Gastroesophageal sphincter (tissue), 4 donors: Measurements from ENCODE around the gene AIFM1. TPM values are rescaled to one million over a fixed set of nuclear protein-coding genes. Genes with fewer than 3 reads are reported as not detected.

Experiments used
- ATAC-seq: fragments of 150-250 bp; one replicate; pipeline ENCODE4 v1.9.1; 2016; ENCODE audit warnings: mild to moderate bottlenecking, moderate library complexity
- H3K27ac ChIP-seq, 4 donors: fragments of 200-600 bp; sonication (generic) in 3 of 4; 1 replicate in 3 of 4; 2 replicates in 1 of 4; pipeline ENCODE4 v1.5.1; 2016 to 2019
- H3K27me3 ChIP-seq: fragments of 200-600 bp; sonication (generic); one replicate; pipeline ENCODE4 v1.5.1; 2019
- H3K36me3 ChIP-seq, 2 donors: fragments of 200-600 bp; sonication (generic); one replicate each; pipeline ENCODE4 v1.5.1; 2019; ENCODE audit warnings: control low read depth in 1 of 2
- H3K4me1 ChIP-seq, 3 donors: fragments of 200-600 bp; sonication (generic); 1 replicate in 2 of 3; 2 replicates in 1 of 3; pipeline ENCODE4 v1.5.1; 2016 to 2019; ENCODE audit warnings: control low read depth in 2 of 3
- H3K4me3 ChIP-seq, 2 donors: fragments of 200-600 bp; sonication (generic); one replicate each; pipeline ENCODE4 v1.5.1; 2019; ENCODE audit warnings: mild to moderate bottlenecking in 1 of 2, moderate library complexity in 1 of 2
- H3K9me3 ChIP-seq, 3 donors: fragments of 200-600 bp; sonication (generic); one replicate each; pipeline ENCODE4 v1.5.1; 2017 to 2019; ENCODE audit warnings: control low read depth in 2 of 3
- EP300 ChIP-seq: sonication (generic); formaldehyde crosslinking; IDR thresholded peaks from one replicate; pipeline ENCODE4 v1.6.1; 2017; ENCODE audit warnings: antibody characterized with exemption, mild to moderate bottlenecking
- POLR2A ChIP-seq, 2 donors: fragments of 450-650 bp; IDR thresholded peaks; one replicate each; pipeline ENCODE4 v1.6.1; 2017; ENCODE audit warnings: antibody characterized with exemption in 2 of 2, mild to moderate bottlenecking in 2 of 2, moderate library complexity in 1 of 2
- POLR2AphosphoS5 ChIP-seq: sonication (generic); formaldehyde crosslinking; IDR thresholded peaks from one replicate; pipeline ENCODE4 v1.6.1; 2017; ENCODE audit warnings: antibody characterized with exemption
- WGBS, 2 donors: methylation state at CpG; one replicate each; pipeline ENCODE4 v1.1.5; 2018; ENCODE audit warnings: low coverage in 1 of 2; 5-methylcytosine and 5-hydroxymethylcytosine counted together
- total RNA-seq, 4 donors: library from RNA; depleted of rRNA; stranded (reverse); fragments of >200 nt; gene quantifications; one replicate each; pipeline ENCODE4 v1.1.0, GENCODE V29; 2016
- TF ChIP-seq, protein P1 (sequence below), 4 experiments: fragments of 200-600 bp in 2 of 4; fragments of 450-650 bp in 2 of 4; sonication (generic) in 1 of 4; IDR thresholded peaks; one replicate each; pipeline ENCODE4 v1.5.1; 2017 to 2019; ENCODE audit warnings: antibody characterized with exemption in 4 of 4, mild to moderate bottlenecking in 2 of 4, moderate library complexity in 2 of 4

AIFM1 gene
- total RNA-seq, 4 donors from 2014 or later = 14.0 to 25.5 (median 16.9) TPM

DNA sequence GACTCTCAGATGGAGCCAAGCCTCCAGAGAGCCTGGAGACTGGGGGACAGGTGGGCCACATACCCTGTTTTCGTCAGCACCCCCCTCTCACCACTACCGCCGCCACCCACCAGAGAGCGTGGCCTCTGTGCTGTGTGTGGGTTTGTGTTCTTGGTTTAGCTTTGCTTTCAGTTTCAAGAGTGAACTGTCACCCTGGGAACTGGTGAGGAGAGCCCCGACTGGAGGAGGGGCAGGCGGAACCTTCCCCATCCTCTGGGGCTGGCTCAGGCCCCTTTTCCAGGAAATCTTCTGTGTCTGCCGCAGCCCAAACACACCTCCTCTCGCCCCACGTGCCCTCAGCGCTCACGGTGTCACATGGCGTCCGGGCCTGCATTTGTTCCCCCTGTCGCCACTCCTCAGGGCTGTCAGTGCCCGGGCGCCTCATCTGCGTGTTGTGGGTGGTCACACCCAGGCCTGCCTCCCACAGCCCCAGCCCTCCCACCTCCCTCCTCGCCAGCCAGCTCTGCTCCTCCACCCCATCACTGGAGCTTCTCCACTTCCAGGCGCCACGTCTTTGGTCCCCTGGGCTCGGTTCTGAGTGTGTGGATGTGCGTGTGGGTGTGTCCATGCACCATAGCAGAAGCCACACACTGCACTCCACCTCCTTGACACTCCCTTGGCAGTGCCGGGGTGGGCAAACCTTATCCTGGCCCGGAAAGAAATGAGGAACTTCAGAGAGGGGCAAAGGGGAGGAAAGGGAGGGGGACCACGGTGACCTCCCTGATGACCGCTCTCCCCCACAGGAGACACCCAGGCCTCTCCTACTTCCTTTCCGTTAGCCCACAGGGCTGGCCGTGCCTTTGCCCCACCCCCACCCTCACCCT, 83.2 kb downstream of the AIFM1 start:
- no peak for TF ChIP-seq POLR2AphosphoS5
- TF ChIP-seq POLR2A (IDR thresholded peaks at IDR 0.05) = no peak
- no peak for TF ChIP-seq EP300
- TF ChIP-seq, protein P1, sequence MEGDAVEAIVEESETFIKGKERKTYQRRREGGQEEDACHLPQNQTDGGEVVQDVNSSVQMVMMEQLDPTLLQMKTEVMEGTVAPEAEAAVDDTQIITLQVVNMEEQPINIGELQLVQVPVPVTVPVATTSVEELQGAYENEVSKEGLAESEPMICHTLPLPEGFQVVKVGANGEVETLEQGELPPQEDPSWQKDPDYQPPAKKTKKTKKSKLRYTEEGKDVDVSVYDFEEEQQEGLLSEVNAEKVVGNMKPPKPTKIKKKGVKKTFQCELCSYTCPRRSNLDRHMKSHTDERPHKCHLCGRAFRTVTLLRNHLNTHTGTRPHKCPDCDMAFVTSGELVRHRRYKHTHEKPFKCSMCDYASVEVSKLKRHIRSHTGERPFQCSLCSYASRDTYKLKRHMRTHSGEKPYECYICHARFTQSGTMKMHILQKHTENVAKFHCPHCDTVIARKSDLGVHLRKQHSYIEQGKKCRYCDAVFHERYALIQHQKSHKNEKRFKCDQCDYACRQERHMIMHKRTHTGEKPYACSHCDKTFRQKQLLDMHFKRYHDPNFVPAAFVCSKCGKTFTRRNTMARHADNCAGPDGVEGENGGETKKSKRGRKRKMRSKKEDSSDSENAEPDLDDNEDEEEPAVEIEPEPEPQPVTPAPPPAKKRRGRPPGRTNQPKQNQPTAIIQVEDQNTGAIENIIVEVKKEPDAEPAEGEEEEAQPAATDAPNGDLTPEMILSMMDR (IDR thresholded peaks at IDR 0.05) = peak in 2 of 4 experiments; percentile 5 to 13
- Histone ChIP-seq H3K4me1 (no peaks in the 10 kb centered on the region), H3K4me3 (peak overlapping the region in 1 of 2 donors; percentile 4), H3K36me3 (no peaks in the 10 kb centered on the region), H3K27me3 (no peaks in the 10 kb centered on the region), H3K27ac (peak overlapping the region in 3 of 4 donors; percentile 38 to 61 (median 47)), H3K9me3 (no peaks in the 10 kb centered on the region)
- 87% methylated on average over 6 of the region's 28 CpGs; no CpG with 5 or more reads in 1 of the 2 donors for WGBS, 2 donors
- peak; percentile 34 for ATAC-seq

DNA sequence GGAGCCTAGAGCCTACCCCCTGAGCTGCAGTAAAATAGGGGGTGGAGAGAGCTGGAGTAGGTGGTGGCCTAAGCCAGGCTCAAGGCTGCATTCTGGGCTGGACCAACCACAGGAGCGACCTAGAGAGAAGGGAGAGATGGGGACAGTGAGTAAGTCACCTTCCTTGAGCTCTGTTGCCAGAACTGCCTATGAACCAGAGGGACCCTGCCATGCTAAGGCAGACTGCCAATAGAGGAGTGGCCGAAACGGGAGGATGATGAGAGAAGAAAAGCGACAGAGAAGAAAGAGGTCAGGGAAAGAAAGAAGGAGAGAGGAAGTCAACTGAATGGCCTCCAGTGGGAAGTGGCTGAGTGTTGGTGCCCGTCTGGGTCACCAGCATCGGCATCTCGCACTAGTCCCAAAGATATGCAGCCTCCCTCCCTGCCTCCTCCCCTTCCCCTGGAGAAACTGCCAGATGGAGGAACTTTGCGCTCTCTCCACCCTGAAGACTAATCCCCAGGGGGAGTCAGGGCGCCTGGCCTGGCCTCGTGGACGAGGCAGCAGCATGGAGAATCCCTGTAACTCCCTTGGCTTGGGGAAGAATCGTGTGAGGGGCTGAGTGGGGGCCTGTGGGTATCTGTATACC, 84.1 kb downstream of the AIFM1 start:
- Histone ChIP-seq H3K27ac (peak overlapping the region in 3 of 4 donors; percentile 38 to 61 (median 47)), H3K4me3 (no peak overlapping the region), H3K27me3 (no peaks in the 10 kb centered on the region), H3K4me1 (no peaks in the 10 kb centered on the region), H3K36me3 (no peaks in the 10 kb centered on the region), H3K9me3 (no peaks in the 10 kb centered on the region)
- WGBS, 2 donors = no CpG with 5 or more reads among the region's 12 CpGs
- no peak for TF ChIP-seq POLR2A (IDR thresholded peaks at IDR 0.05)
- TF ChIP-seq POLR2AphosphoS5 = no peak
- no peak for TF ChIP-seq EP300
- TF ChIP-seq, protein P1 (IDR thresholded peaks at IDR 0.05) = no peak
- ATAC-seq = no peak

DNA sequence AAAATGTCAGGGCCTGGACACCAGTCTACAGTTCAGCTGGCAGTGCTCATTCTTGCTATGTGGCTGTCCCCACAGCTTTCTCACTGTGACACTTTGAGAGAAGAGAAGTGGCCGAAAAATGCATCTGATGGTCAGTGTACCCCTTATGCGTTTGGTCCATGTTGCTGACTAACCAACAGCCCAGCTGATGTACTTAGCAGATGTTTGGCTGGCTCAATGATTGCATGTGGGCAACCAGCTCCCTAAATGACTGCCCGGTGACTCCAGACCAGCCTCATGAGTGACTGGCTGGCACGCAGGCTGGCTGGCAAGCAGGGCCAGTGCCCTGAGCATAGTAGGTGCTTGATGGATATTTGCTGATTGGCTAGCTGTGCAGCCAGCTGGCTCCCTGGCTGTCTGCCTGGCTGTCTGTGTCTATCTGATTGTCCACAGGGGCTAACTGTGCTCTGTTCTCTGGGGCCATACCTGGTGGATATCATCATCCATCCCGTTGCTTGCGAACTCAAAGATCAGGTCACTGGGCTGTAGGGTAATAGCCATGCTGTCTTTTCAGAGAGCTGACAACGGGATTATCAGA, 84.8 kb downstream of the AIFM1 start:
- Histone ChIP-seq H3K4me3 (no peak overlapping the region), H3K27me3 (no peaks in the 10 kb centered on the region), H3K36me3 (no peaks in the 10 kb centered on the region), H3K27ac (no peak overlapping the region), H3K4me1 (no peaks in the 10 kb centered on the region), H3K9me3 (no peaks in the 10 kb centered on the region)
- ATAC-seq = no peak
- 80 to 100% methylated on average over 1 of the region's 7 CpGs for WGBS, 2 donors
- TF ChIP-seq POLR2AphosphoS5 (no peak), POLR2A (IDR thresholded peaks at IDR 0.05) (no peak), EP300 (no peak)
- TF ChIP-seq, protein P1 (IDR thresholded peaks at IDR 0.05) = no peak

DNA sequence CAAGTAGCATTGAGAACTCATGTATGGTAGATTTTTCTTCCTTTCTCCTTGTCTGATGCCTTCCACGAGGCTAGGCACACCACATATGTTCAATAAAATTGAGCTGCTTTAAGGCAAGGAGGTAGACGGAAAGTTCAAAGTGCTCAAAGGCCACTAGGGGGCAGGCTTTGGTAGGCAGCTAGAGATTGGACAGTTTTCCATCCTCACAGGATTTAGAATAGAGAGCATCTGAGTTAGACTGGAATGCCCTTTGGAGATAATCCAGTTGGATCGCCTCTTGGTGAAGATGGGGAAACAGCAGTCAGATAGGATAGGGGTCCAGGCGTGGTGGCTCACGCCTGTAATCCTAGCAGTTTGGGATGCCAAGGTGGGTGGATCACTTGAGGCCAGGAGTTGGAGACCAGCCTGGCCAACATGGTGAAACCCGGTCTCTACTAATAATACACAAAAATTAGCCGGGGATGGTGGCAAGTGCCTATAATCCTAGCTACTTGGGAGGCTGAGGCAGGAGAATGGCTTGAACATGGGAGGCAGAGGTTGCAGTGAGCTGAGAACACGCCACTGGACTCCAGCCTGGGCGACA, 85.7 kb downstream of the AIFM1 start:
- Histone ChIP-seq H3K4me1 (no peaks in the 10 kb centered on the region), H3K9me3 (no peaks in the 10 kb centered on the region), H3K27me3 (no peaks in the 10 kb centered on the region), H3K36me3 (no peaks in the 10 kb centered on the region), H3K27ac (no peak overlapping the region), H3K4me3 (no peak overlapping the region)
- ATAC-seq = peak; percentile 64
- WGBS, 2 donors = 0 to 60% methylated on average over 2 to 8 of the region's 9 CpGs
- TF ChIP-seq, protein P1 (IDR thresholded peaks at IDR 0.05) = peak; percentile 49 to 76 (median 60)
- no peak for TF ChIP-seq POLR2A (IDR thresholded peaks at IDR 0.05)
- TF ChIP-seq POLR2AphosphoS5 = no peak

Other genes starting within 250 kb of the AIFM1 start
- gene BCORL1, start 183.2 kb downstream of the AIFM1 start, total RNA-seq = 10 to 100 TPM in 1 of 4 donors, 1 to 10 TPM in 3; 2.8 to 10.4 (median 6.6) TPM
- gene ELF4, start 55.3 kb downstream of the AIFM1 start, total RNA-seq = 1 to 10 TPM; 4.5 to 9.5 (median 7.5) TPM
- gene RAB33A, start 6.1 kb upstream of the AIFM1 start, total RNA-seq = 1 to 10 TPM in 1 of 4 donors, under 1 TPM in 1, not detected in 2; 0.93 to 1.2 TPM
- gene ZNF280C, start 103.1 kb upstream of the AIFM1 start, total RNA-seq = 1 to 10 TPM; 2.7 to 4.6 (median 3.8) TPM
- 10 to 100 TPM in 1 of 4 donors, 1 to 10 TPM in 3; 7.8 to 12.9 (median 8.4) TPM for gene SLC25A14, start 174.1 kb upstream of the AIFM1 start, total RNA-seq
- not detected for gene GPR119, start 219.8 kb upstream of the AIFM1 start, total RNA-seq
- 10 to 100 TPM; 14.8 to 19.5 (median 18.0) TPM for gene RBMX2, start 236.1 kb upstream of the AIFM1 start, total RNA-seq